ENCODE measurements around the gene ESR2. TPM values are rescaled to one million over a fixed set of nuclear protein-coding genes. Genes with fewer than 3 reads are reported as not detected.

The ESR2 gene
- total and polyA plus RNA-seq, 2 of the 8 experiments (the other 6 are each of a cell fraction or from before 2014, with no cell fraction given) = 0.19 to 0.23 TPM

DNA sequence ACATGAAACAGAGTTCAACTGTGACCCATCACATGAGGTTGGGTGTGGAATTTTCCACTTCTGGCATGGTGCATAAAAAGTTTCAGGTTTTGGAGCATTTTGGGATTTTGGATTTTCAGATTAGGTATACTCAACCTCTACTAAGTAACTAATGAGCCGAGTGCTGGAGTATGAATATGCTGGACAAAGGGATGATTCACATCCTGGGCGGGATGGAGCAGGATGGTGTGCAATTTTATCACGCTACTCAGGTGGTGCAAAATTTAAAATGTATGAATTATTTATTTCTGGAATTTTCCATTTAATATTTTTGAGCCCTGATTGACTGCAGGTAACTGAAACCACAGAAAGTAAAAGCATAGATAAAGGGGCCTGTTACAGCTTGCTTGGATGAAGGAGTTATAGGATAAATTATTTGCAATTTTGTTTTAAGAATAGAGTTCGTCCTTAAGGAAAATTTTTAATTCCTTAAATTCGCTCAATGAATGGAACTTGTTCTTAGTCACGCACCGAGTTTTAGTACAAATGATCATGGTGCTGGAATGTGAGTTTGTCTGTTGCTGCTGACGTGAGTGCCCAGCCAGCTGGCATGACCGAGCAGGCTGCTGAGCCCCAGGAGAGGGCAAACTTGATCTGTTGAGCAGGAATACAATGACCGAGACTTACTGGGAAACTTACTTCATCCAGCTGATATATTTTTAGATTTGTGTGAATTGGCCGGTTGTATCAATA lies 176.3 kb downstream of the ESR2 start (continued):
- TF ChIP-seq CHD7 (IDR thresholded peaks at IDR 0.05; ENCODE audit: insufficient replicate concordance, low read length) = no peak
